ENCODE measurements around the gene ATAD3A.

Gene ATAD3A

DNA sequence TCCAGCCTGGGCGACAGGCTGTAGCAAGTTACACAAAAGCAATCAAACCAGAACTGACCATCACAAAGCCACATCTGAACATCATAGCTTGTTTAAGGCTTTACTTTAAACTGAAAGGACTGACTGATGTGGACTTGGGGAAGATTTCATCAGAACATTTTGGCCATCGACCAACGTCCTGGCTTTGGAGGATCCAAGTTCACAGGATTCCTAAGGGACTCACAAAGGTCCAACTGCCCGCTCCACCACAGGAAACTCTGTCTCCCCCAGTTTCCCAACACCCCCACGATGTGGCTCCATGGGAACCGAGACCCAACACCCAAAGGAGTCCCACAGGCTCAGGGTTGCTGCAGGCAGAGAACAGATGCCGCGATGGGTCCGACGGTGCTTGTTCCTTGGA, 53.4 kb downstream of the ATAD3A start:
- CTCF ChIA-PET: no interaction called here
- no peak for TF ChIP-seq ZNF341 (tag by site-specific recombination; IDR thresholded peaks at IDR 0.05; ENCODE audit: low read depth)
- no peak for TF ChIP-seq HOXC10 (CRISPR knock-in tag; IDR thresholded peaks at IDR 0.05)
- TF ChIP-seq ZNF433 (tag by site-specific recombination; IDR thresholded peaks at IDR 0.05; ENCODE audit: low read depth): no peak
- TF ChIP-seq HOXA7 (CRISPR knock-in tag; IDR thresholded peaks at IDR 0.05; ENCODE audit: borderline replicate concordance): no peak
- no peak for TF ChIP-seq ZNF37A (tag by site-specific recombination; IDR thresholded peaks at IDR 0.05)
- no peak for TF ChIP-seq REPIN1 (tag by site-specific recombination; IDR thresholded peaks at IDR 0.05; ENCODE audit: low read depth)
- TF ChIP-seq ZNF239 (tag by site-specific recombination; IDR thresholded peaks at IDR 0.05): no peak
- TF ChIP-seq, protein P1, sequence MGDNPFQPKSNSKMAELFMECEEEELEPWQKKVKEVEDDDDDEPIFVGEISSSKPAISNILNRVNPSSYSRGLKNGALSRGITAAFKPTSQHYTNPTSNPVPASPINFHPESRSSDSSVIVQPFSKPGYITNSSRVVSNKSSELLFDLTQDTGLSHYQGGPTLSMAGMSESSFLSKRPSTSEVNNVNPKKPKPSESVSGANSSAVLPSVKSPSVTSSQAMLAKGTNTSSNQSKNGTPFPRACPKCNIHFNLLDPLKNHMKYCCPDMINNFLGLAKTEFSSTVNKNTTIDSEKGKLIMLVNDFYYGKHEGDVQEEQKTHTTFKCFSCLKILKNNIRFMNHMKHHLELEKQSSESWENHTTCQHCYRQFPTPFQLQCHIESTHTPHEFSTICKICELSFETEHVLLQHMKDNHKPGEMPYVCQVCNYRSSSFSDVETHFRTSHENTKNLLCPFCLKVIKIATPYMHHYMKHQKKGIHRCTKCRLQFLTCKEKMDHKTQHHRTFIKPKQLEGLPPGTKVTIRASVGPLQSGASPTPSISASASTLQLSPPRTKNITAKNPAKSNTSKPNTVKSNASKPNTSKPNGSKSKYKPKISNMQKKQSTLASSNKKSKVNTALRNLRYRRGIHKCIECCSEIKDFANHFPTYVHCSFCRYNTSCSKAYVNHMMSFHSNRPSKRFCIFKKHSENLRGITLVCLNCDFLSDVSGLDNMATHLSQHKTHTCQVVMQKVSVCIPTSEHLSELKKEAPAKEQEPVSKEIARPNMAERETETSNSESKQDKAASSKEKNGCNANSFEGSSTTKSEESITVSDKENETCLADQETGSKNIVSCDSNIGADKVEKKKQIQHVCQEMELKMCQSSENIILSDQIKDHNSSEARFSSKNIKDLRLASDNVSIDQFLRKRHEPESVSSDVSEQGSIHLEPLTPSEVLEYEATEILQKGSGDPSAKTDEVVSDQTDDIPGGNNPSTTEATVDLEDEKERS (tag by site-specific recombination; IDR thresholded peaks at IDR 0.05): no peak
- Histone ChIP-seq H3K27ac (ENCODE audit: extremely low read depth, low read depth, low read length) (no peak overlapping the region), H3K9me3 (ENCODE audit: control insufficient read depth, insufficient read depth, low read depth, low read length) (no peaks in the 10 kb centered on the region), H3K36me3 (ENCODE audit: control insufficient read depth in 2 of 2, insufficient read depth in 1 of 2, low read length in 2 of 2) (peaks cover 15 to 78% of the 10 kb centered on the region in 2 experiments; a peak in 2 of 3 replicates), H3K4me3 (ENCODE audit: low read depth, low read length) (no peak overlapping the region), H3K4me1 (ENCODE audit: control insufficient read depth, insufficient read depth, low read length) (no peaks in the 10 kb centered on the region)
- POLR2A ChIA-PET: interaction anchor here (0.7 to 1.6 kb wide), 2 partner anchors 50 to 159 kb away, joined by 3 to 4 read pairs; partner anchors contain the start of gene MIB2

DNA sequence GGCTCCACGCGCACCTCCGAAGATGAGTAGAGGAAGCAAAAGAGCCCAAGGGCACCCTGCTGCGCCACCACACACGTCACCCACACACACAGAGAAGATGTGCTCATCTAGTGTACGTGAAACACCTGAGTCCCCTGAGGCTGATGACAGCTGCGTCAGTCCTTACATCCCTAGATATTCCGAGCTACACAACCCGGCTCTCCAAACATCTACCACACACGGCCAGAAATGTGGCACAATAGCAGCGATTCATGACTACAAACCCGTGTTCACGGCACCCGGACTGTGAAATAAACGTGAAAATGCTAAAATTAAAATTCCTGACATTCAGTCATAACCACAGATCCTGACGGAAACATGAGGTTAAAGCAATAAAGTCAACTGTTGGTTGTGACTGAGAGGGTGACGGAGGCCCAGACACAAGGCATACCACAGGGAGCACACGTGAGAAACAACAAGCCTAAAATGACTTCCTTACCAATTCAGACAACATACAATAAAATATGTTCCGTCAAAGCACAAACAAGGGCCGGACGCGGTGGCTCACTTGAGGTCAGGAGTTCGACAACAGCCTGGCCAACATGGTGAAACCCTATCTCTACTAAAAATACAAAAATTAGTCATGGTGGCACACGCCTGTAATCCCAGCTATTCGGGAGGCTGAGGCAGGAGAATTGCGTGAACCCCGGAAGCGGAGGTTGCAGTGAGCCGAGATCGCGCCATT, 55.4 kb downstream of the ATAD3A start:
- Histone ChIP-seq H3K4me3 (ENCODE audit: low read depth, low read length) (no peak overlapping the region), H3K27ac (ENCODE audit: extremely low read depth, low read depth, low read length) (no peak overlapping the region), H3K4me1 (ENCODE audit: control insufficient read depth, insufficient read depth, low read length) (no peaks in the 10 kb centered on the region), H3K9me3 (ENCODE audit: control insufficient read depth, insufficient read depth, low read depth, low read length) (no peaks in the 10 kb centered on the region), H3K36me3 (ENCODE audit: control insufficient read depth in 2 of 2, insufficient read depth in 1 of 2, low read length in 2 of 2) (peaks cover 20 to 70% of the 10 kb centered on the region in 2 experiments; a peak in 2 of 3 replicates)
- POLR2A ChIA-PET: interaction anchor here (1.1 to 1.6 kb wide), 2 partner anchors 11 to 48 kb away, joined by 4 read pairs; partner anchors contain the start of gene MIB2
- TF ChIP-seq ZNF311 (tag by site-specific recombination; IDR thresholded peaks at IDR 0.05; ENCODE audit: borderline replicate concordance) (no peak), ZIC2 (tag by site-specific recombination; IDR thresholded peaks at IDR 0.05) (no peak), IKZF3 (tag by site-specific recombination; IDR thresholded peaks at IDR 0.05) (no peak), ZNF560 (tag by site-specific recombination; IDR thresholded peaks at IDR 0.05; ENCODE audit: borderline replicate concordance) (no peak), HOXC10 (CRISPR knock-in tag; IDR thresholded peaks at IDR 0.05) (no peak), ZNF473 (tag by site-specific recombination; IDR thresholded peaks at IDR 0.05) (no peak), TRIM28 (IDR thresholded peaks at IDR 0.05; ENCODE audit: borderline replicate concordance, low read length) (no peak), ZBTB1 (tag by site-specific recombination; IDR thresholded peaks at IDR 0.05) (no peak), ZNF529 (tag by site-specific recombination; IDR thresholded peaks at IDR 0.05; ENCODE audit: insufficient replicate concordance) (no peak), ZNF777 (tag by site-specific recombination; IDR thresholded peaks at IDR 0.05; ENCODE audit: borderline replicate concordance) (no peak), REPIN1 (tag by site-specific recombination; IDR thresholded peaks at IDR 0.05; ENCODE audit: low read depth) (no peak), ZNF112 (tag by site-specific recombination; IDR thresholded peaks at IDR 0.05) (no peak), KLF7 (tag by site-specific recombination; IDR thresholded peaks at IDR 0.05; ENCODE audit: borderline replicate concordance) (no peak), ZNF510 (tag by site-specific recombination; IDR thresholded peaks at IDR 0.05; ENCODE audit: insufficient replicate concordance) (no peak), ZNF596 (tag by site-specific recombination; IDR thresholded peaks at IDR 0.05) (no peak)
- TF ChIP-seq, protein P2, sequence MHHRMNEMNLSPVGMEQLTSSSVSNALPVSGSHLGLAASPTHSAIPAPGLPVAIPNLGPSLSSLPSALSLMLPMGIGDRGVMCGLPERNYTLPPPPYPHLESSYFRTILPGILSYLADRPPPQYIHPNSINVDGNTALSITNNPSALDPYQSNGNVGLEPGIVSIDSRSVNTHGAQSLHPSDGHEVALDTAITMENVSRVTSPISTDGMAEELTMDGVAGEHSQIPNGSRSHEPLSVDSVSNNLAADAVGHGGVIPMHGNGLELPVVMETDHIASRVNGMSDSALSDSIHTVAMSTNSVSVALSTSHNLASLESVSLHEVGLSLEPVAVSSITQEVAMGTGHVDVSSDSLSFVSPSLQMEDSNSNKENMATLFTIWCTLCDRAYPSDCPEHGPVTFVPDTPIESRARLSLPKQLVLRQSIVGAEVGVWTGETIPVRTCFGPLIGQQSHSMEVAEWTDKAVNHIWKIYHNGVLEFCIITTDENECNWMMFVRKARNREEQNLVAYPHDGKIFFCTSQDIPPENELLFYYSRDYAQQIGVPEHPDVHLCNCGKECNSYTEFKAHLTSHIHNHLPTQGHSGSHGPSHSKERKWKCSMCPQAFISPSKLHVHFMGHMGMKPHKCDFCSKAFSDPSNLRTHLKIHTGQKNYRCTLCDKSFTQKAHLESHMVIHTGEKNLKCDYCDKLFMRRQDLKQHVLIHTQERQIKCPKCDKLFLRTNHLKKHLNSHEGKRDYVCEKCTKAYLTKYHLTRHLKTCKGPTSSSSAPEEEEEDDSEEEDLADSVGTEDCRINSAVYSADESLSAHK (tag by site-specific recombination; IDR thresholded peaks at IDR 0.05): no peak
- CTCF ChIA-PET: no interaction called here
